Measurements from ENCODE around the gene SSH2. TPM values are rescaled to one million over a fixed set of nuclear protein-coding genes. Genes with fewer than 3 reads are reported as not detected.
A peak's percentile ranks its signal among the peaks of the same experiment; 100 is the strongest.

Gene SSH2
- total RNA-seq, 5 donors from 2014 or later (not counting 1 experiment from before 2014, with no cell fraction given) = 76.2 to 115 (median 82.7) TPM

- Histone ChIP-seq H3K4me1 (ENCODE audit: control insufficient read depth in 1 of 2, extremely low read depth in 1 of 2, insufficient read depth in 2 of 2, low read length in 2 of 2) (peaks cover 25 to 41% of the 10 kb centered on the region in 2 experiments), H3K4me3 (ENCODE audit: control insufficient read depth in 1 of 2, extremely low read depth in 1 of 2, low read length in 1 of 2) (no peak overlapping the region), H3K27ac (ENCODE audit: low read length) (no peak overlapping the region), H3K9me3 (no peaks in the 10 kb centered on the region), H3K27me3 (replicated peaks in 1 of 2; ENCODE audit: control insufficient read depth in 2 of 2, extremely low read depth in 1 of 2, insufficient read depth in 2 of 2, low read length in 1 of 2) (peaks cover 0 to 5% of the 10 kb centered on the region in 2 experiments), H3K36me3 (ENCODE audit: control insufficient read depth in 2 of 2, extremely low read depth in 1 of 2, insufficient read depth in 1 of 2, low read length in 1 of 2) (no peaks in the 10 kb centered on the region)
- POLR2A ChIA-PET = no interaction called here
- Mint-ChIP-seq H3K36me3 (no peaks in the 10 kb centered on the region), H3K4me1 (peaks cover 28 to 31% (median 30%) of the 10 kb centered on the region in 3 donors), H3K27me3 (no peaks in the 10 kb centered on the region), H3K27ac (no peak overlapping the region), H3K9me3 (no peaks in the 10 kb centered on the region), H3K4me3 (peak overlapping the region in 1 of 3 donors; percentile 15)
- CTCF ChIA-PET = interaction anchor here in 1 of 2 donors (0.6 kb wide), 1 partner anchor 102 kb away, joined by 4 read pairs; no protein-coding TSS in a partner anchor
- no peak for ATAC-seq (replicated peaks in 1 of 4)
- WGBS (ENCODE audit: insufficient coverage) = 100% methylated on average over 6 of the region's 12 CpGs
- DNase-seq = no peak
These were observed 318.0 kb downstream of the SSH2 start for GRCh38 chr17:29612094-29612403.

GRCh38 chr17:29611351-29612093, 318.5 kb downstream of the SSH2 start:
- H3K27ac Mint-ChIP-seq = no peak overlapping the region
- peaks cover 20 to 36% of the 10 kb centered on the region in 2 experiments for H3K4me1 ChIP-seq (ENCODE audit: control insufficient read depth in 1 of 2, extremely low read depth in 1 of 2, insufficient read depth in 2 of 2, low read length in 2 of 2)
- WGBS (ENCODE audit: insufficient coverage) = 85% methylated on average over 6 of the region's 11 CpGs
- no peaks in the 10 kb centered on the region for H3K36me3 ChIP-seq (ENCODE audit: control insufficient read depth in 2 of 2, extremely low read depth in 1 of 2, insufficient read depth in 1 of 2, low read length in 1 of 2)
- peak overlapping the region in 1 of 3 donors; percentile 15 for H3K4me3 Mint-ChIP-seq
- no peak for DNase-seq
- no peaks in the 10 kb centered on the region for H3K9me3 Mint-ChIP-seq
- no peak for ATAC-seq (replicated peaks in 1 of 4)
- H3K36me3 Mint-ChIP-seq = no peaks in the 10 kb centered on the region
- peaks cover 22 to 26% (median 26%) of the 10 kb centered on the region in 3 donors for H3K4me1 Mint-ChIP-seq
- H3K27me3 ChIP-seq (replicated peaks in 1 of 2; ENCODE audit: control insufficient read depth in 2 of 2, extremely low read depth in 1 of 2, insufficient read depth in 2 of 2, low read length in 1 of 2) = peaks cover 0 to 2% of the 10 kb centered on the region in 2 experiments
- no peaks in the 10 kb centered on the region for H3K27me3 Mint-ChIP-seq
- H3K27ac ChIP-seq (ENCODE audit: low read length) = no peak overlapping the region
- H3K4me3 ChIP-seq (ENCODE audit: control insufficient read depth in 1 of 2, extremely low read depth in 1 of 2, low read length in 1 of 2) = no peak overlapping the region
- ChIA-PET POLR2A (no interaction called here), CTCF (interaction anchor here in 1 of 2 donors (0.6 kb wide), 1 partner anchor 103 kb away, joined by 4 read pairs; no protein-coding TSS in a partner anchor)
- no peaks in the 10 kb centered on the region for H3K9me3 ChIP-seq

- Histone ChIP-seq H3K9me3 (no peaks in the 10 kb centered on the region), H3K4me3 (ENCODE audit: control insufficient read depth in 1 of 2, extremely low read depth in 1 of 2, low read length in 1 of 2) (no peak overlapping the region), H3K4me1 (ENCODE audit: control insufficient read depth in 1 of 2, extremely low read depth in 1 of 2, insufficient read depth in 2 of 2, low read length in 2 of 2) (peaks cover 12 to 26% of the 10 kb centered on the region in 2 experiments), H3K36me3 (ENCODE audit: control insufficient read depth in 2 of 2, extremely low read depth in 1 of 2, insufficient read depth in 1 of 2, low read length in 1 of 2) (no peaks in the 10 kb centered on the region), H3K27ac (ENCODE audit: low read length) (no peak overlapping the region), H3K27me3 (replicated peaks in 1 of 2; ENCODE audit: control insufficient read depth in 2 of 2, extremely low read depth in 1 of 2, insufficient read depth in 2 of 2, low read length in 1 of 2) (no peaks in the 10 kb centered on the region)
- no peak for ATAC-seq (replicated peaks in 1 of 4)
- no CpG with 5 or more reads among the region's 3 CpGs for WGBS (ENCODE audit: insufficient coverage)
- Mint-ChIP-seq H3K4me3 (no peak overlapping the region), H3K9me3 (no peaks in the 10 kb centered on the region), H3K27ac (no peak overlapping the region), H3K36me3 (no peaks in the 10 kb centered on the region), H3K27me3 (no peaks in the 10 kb centered on the region), H3K4me1 (peaks cover 11 to 18% (median 18%) of the 10 kb centered on the region in 3 donors)
- POLR2A ChIA-PET = interaction anchor here in 1 of 2 donors (0.6 kb wide), 1 partner anchor 169 kb away, joined by 4 read pairs; no protein-coding TSS in a partner anchor
- CTCF ChIA-PET = no interaction called here
- DNase-seq = no peak
These were observed 319.6 kb downstream of the SSH2 start for GRCh38 chr17:29610395-29610794.

- H3K4me1 Mint-ChIP-seq = peaks cover 0 to 4% (median 4%) of the 10 kb centered on the region in 3 donors
- no peak for DNase-seq
- ATAC-seq (replicated peaks in 1 of 4) = no peak
- Histone ChIP-seq H3K36me3 (ENCODE audit: control insufficient read depth in 2 of 2, extremely low read depth in 1 of 2, insufficient read depth in 1 of 2, low read length in 1 of 2) (no peaks in the 10 kb centered on the region), H3K27ac (ENCODE audit: low read length) (no peak overlapping the region), H3K4me3 (ENCODE audit: control insufficient read depth in 1 of 2, extremely low read depth in 1 of 2, low read length in 1 of 2) (no peak overlapping the region), H3K9me3 (no peaks in the 10 kb centered on the region), H3K4me1 (ENCODE audit: control insufficient read depth in 1 of 2, extremely low read depth in 1 of 2, insufficient read depth in 2 of 2, low read length in 2 of 2) (peaks cover 5 to 12% of the 10 kb centered on the region in 2 experiments), H3K27me3 (replicated peaks in 1 of 2; ENCODE audit: control insufficient read depth in 2 of 2, extremely low read depth in 1 of 2, insufficient read depth in 2 of 2, low read length in 1 of 2) (no peaks in the 10 kb centered on the region)
- WGBS (ENCODE audit: insufficient coverage) = 84% methylated on average over 14 of the region's 15 CpGs
- H3K27ac Mint-ChIP-seq = no peak overlapping the region
- H3K4me3 Mint-ChIP-seq = no peak overlapping the region
- no peaks in the 10 kb centered on the region for H3K27me3 Mint-ChIP-seq
- CTCF ChIA-PET = interaction anchor here (0.6 to 1.9 kb wide), 3 partner anchors 8 to 36 kb away, joined by 3 to 6 read pairs (median 4); no protein-coding TSS in a partner anchor
- no peaks in the 10 kb centered on the region for H3K36me3 Mint-ChIP-seq
- no peaks in the 10 kb centered on the region for H3K9me3 Mint-ChIP-seq
- POLR2A ChIA-PET = no interaction called here
These were observed 321.0 kb downstream of the SSH2 start for GRCh38 chr17:29608986-29609385.

- Mint-ChIP-seq H3K27me3 (no peaks in the 10 kb centered on the region), H3K27ac (no peak overlapping the region), H3K36me3 (no peaks in the 10 kb centered on the region), H3K4me3 (no peak overlapping the region), H3K4me1 (no peaks in the 10 kb centered on the region), H3K9me3 (no peaks in the 10 kb centered on the region)
- H3K27ac ChIP-seq (ENCODE audit: low read length) = no peak overlapping the region
- no peak overlapping the region for H3K4me3 ChIP-seq (ENCODE audit: control insufficient read depth in 1 of 2, extremely low read depth in 1 of 2, low read length in 1 of 2)
- no peaks in the 10 kb centered on the region for H3K27me3 ChIP-seq (replicated peaks in 1 of 2; ENCODE audit: control insufficient read depth in 2 of 2, extremely low read depth in 1 of 2, insufficient read depth in 2 of 2, low read length in 1 of 2)
- no peaks in the 10 kb centered on the region for H3K36me3 ChIP-seq (ENCODE audit: control insufficient read depth in 2 of 2, extremely low read depth in 1 of 2, insufficient read depth in 1 of 2, low read length in 1 of 2)
- H3K9me3 ChIP-seq = no peaks in the 10 kb centered on the region
- DNase-seq = no peak
- 90% methylated on average over 19 of the region's 29 CpGs for WGBS (ENCODE audit: insufficient coverage)
- CTCF ChIA-PET = interaction anchor here (0.5 to 1.9 kb wide), 2 partner anchors 9 to 38 kb away, joined by 3 to 4 read pairs; no protein-coding TSS in a partner anchor
- POLR2A ChIA-PET = no interaction called here
- H3K4me1 ChIP-seq (ENCODE audit: control insufficient read depth in 1 of 2, extremely low read depth in 1 of 2, insufficient read depth in 2 of 2, low read length in 2 of 2) = peaks cover 0 to under 1% of the 10 kb centered on the region in 2 experiments
- ATAC-seq (replicated peaks in 1 of 4) = no peak
These were observed 322.4 kb downstream of the SSH2 start for GRCh38 chr17:29607557-29608195.

- ChIA-PET CTCF (no interaction called here), POLR2A (no interaction called here)
- Histone ChIP-seq H3K27ac (ENCODE audit: low read length) (no peak overlapping the region), H3K27me3 (replicated peaks in 1 of 2; ENCODE audit: control insufficient read depth in 2 of 2, extremely low read depth in 1 of 2, insufficient read depth in 2 of 2, low read length in 1 of 2) (no peaks in the 10 kb centered on the region), H3K4me3 (ENCODE audit: control insufficient read depth in 1 of 2, extremely low read depth in 1 of 2, low read length in 1 of 2) (no peak overlapping the region), H3K9me3 (no peaks in the 10 kb centered on the region), H3K36me3 (ENCODE audit: control insufficient read depth in 2 of 2, extremely low read depth in 1 of 2, insufficient read depth in 1 of 2, low read length in 1 of 2) (no peaks in the 10 kb centered on the region), H3K4me1 (ENCODE audit: control insufficient read depth in 1 of 2, extremely low read depth in 1 of 2, insufficient read depth in 2 of 2, low read length in 2 of 2) (no peaks in the 10 kb centered on the region)
- Mint-ChIP-seq H3K9me3 (no peaks in the 10 kb centered on the region), H3K4me3 (no peak overlapping the region), H3K27ac (peak overlapping the region in 1 of 2 donors; percentile 10), H3K36me3 (no peaks in the 10 kb centered on the region), H3K4me1 (no peaks in the 10 kb centered on the region), H3K27me3 (no peaks in the 10 kb centered on the region)
- WGBS (ENCODE audit: insufficient coverage) = 97% methylated on average over 3 of the region's 6 CpGs
- ATAC-seq (replicated peaks in 1 of 4) (no peak), DNase-seq (no peak)
These were observed 326.8 kb downstream of the SSH2 start for GRCh38 chr17:29603109-29603674.
